GM19468 (cell line): ENCODE results near the gene CRB1.
"Not testable (repeated sequence)": the region's sequence is repeated elsewhere in the genome, so short reads cannot be mapped to it uniquely, and the experiment has no call there.

ENCODE experiments used
- ATAC-seq: cut with Tn5 transposase; IDR thresholded peaks from one replicate; pipeline ENCODE4 v1.9.1; 2021; ENCODE audit warnings: mild to moderate bottlenecking, moderate library complexity, moderate number of reproducible peaks; ENCODE audit not compliant: unreplicated experiment; ENCODE audit errors: extremely low read depth

The CRB1 gene

GRCh38 chr1:197448121-197448779, 180.2 kb downstream of the CRB1 start:
- ATAC-seq, result no peak

GRCh38 chr1:197451381-197451780, 183.3 kb downstream of the CRB1 start:
- ATAC-seq, result no peak

GRCh38 chr1:197453376-197454058, 185.5 kb downstream of the CRB1 start:
- ATAC-seq, result no peak

GRCh38 chr1:197462539-197462938, 194.5 kb downstream of the CRB1 start:
- ATAC-seq, result no peak

- no peak for ATAC-seq
These were observed 195.1 kb downstream of the CRB1 start for GRCh38 chr1:197463142-197463541.

- no peak for ATAC-seq
These were observed 196.0 kb downstream of the CRB1 start for GRCh38 chr1:197464044-197464443.

- ATAC-seq, result no peak
These were observed 197.7 kb downstream of the CRB1 start for GRCh38 chr1:197465528-197466327.

- no peak for ATAC-seq
These were observed 198.8 kb downstream of the CRB1 start for GRCh38 chr1:197466813-197467212.

- ATAC-seq, result no peak
These were observed 199.8 kb downstream of the CRB1 start for GRCh38 chr1:197467881-197468280.

- ATAC-seq, result no peak
These were observed 200.6 kb downstream of the CRB1 start for GRCh38 chr1:197468543-197469175.

- ATAC-seq, result no peak
These were observed 201.7 kb downstream of the CRB1 start for GRCh38 chr1:197469620-197470210.

GRCh38 chr1:197470330-197470729, 202.3 kb downstream of the CRB1 start:
- no peak for ATAC-seq

- ATAC-seq, result no peak
These were observed 203.4 kb downstream of the CRB1 start for GRCh38 chr1:197471248-197471985.

GRCh38 chr1:197472141-197472540, 204.1 kb downstream of the CRB1 start:
- ATAC-seq, result no peak

- ATAC-seq, result no peak
These were observed 212.4 kb downstream of the CRB1 start for GRCh38 chr1:197480446-197480845.

GRCh38 chr1:197481101-197481500, 213.0 kb downstream of the CRB1 start:
- ATAC-seq, result no peak

- no peak for ATAC-seq
These were observed 217.7 kb downstream of the CRB1 start for GRCh38 chr1:197485790-197486189.

- ATAC-seq, result no peak
These were observed 218.9 kb downstream of the CRB1 start for GRCh38 chr1:197486946-197487345.

GRCh38 chr1:197491505-197491904, 223.5 kb downstream of the CRB1 start:
- not testable (repeated sequence) for ATAC-seq

- ATAC-seq, result no peak
These were observed 228.7 kb downstream of the CRB1 start for GRCh38 chr1:197496722-197497121.
